Measurements from ENCODE around the gene ZNF764. TPM values are rescaled to one million over a fixed set of nuclear protein-coding genes. Genes with fewer than 3 reads are reported as not detected.
"Not testable (repeated sequence)": the region's sequence is repeated elsewhere in the genome, so short reads cannot be mapped to it uniquely, and the experiment has no call there.

ZNF764 gene
- 4.1 TPM for total RNA-seq (ENCODE audit: insufficient read depth, low replicate concordance)

- DNase-seq (ENCODE audit: low spot score): peak; percentile 99
Measured at GRCh38 chr16:30557957-30558788, at the start of gene ZNF764. Gene ZNF764 (minus strand): TSS chr16:30558374. CDS start chr16:30558182, 192 bp downstream.

- DNase-seq (ENCODE audit: low spot score): no peak
Measured at GRCh38 chr16:30606004-30606403, 47.8 kb upstream of the ZNF764 start.

GRCh38 chr16:30605158-30605557 is 47.0 kb upstream of the ZNF764 start:
- peak; percentile 19 for DNase-seq (ENCODE audit: low spot score)

GRCh38 chr16:30604316-30604947 is 46.3 kb upstream of the ZNF764 start:
- no peak for DNase-seq (ENCODE audit: low spot score)

- DNase-seq (ENCODE audit: low spot score): no peak
Measured at GRCh38 chr16:30603945-30604315, 45.8 kb upstream of the ZNF764 start.

GRCh38 chr16:30602616-30603277 is 44.6 kb upstream of the ZNF764 start:
- DNase-seq (ENCODE audit: low spot score): peak; percentile 20

- DNase-seq (ENCODE audit: low spot score): no peak
Measured at GRCh38 chr16:30601966-30602365, 43.8 kb upstream of the ZNF764 start.

GRCh38 chr16:30600929-30601328 is 42.8 kb upstream of the ZNF764 start:
- DNase-seq (ENCODE audit: low spot score): no peak

GRCh38 chr16:30600215-30600614 is 42.0 kb upstream of the ZNF764 start:
- no peak for DNase-seq (ENCODE audit: low spot score)

GRCh38 chr16:30592871-30593270 is 34.7 kb upstream of the ZNF764 start:
- no peak for DNase-seq (ENCODE audit: low spot score)

- DNase-seq (ENCODE audit: low spot score): not testable (repeated sequence)
Measured at GRCh38 chr16:30590869-30591268, 32.7 kb upstream of the ZNF764 start.

- DNase-seq (ENCODE audit: low spot score): not testable (repeated sequence)
Measured at GRCh38 chr16:30589582-30589981, 31.4 kb upstream of the ZNF764 start.

GRCh38 chr16:30588651-30589050 is 30.5 kb upstream of the ZNF764 start:
- no peak for DNase-seq (ENCODE audit: low spot score)

- DNase-seq (ENCODE audit: low spot score): peak; percentile 100
Measured at GRCh38 chr16:30585400-30586191, 27.4 kb upstream of the ZNF764 start, which contains the start of gene ZNF785. Gene ZNF785 (minus strand): TSS chr16:30585697. CDS start chr16:30585611, 86 bp downstream.

GRCh38 chr16:30585022-30585399 is 26.8 kb upstream of the ZNF764 start:
- DNase-seq (ENCODE audit: low spot score): no peak

- DNase-seq (ENCODE audit: low spot score): no peak
Measured at GRCh38 chr16:30582611-30583340, 24.6 kb upstream of the ZNF764 start.

- DNase-seq (ENCODE audit: low spot score): no peak
Measured at GRCh38 chr16:30581457-30581856, 23.3 kb upstream of the ZNF764 start.

- no peak for DNase-seq (ENCODE audit: low spot score)
Measured at GRCh38 chr16:30574678-30575077, 16.5 kb upstream of the ZNF764 start.

- DNase-seq (ENCODE audit: low spot score): peak; percentile 100
Measured at GRCh38 chr16:30571445-30572322, 13.5 kb upstream of the ZNF764 start, which contains the start of gene ZNF688. Gene ZNF688 (minus strand): TSS chr16:30571714. CDS start chr16:30571629, 85 bp downstream.

Measured in umbilical cord (tissue), 2 donors.